ENCODE measurements around the gene ANKIB1.

DNA sequence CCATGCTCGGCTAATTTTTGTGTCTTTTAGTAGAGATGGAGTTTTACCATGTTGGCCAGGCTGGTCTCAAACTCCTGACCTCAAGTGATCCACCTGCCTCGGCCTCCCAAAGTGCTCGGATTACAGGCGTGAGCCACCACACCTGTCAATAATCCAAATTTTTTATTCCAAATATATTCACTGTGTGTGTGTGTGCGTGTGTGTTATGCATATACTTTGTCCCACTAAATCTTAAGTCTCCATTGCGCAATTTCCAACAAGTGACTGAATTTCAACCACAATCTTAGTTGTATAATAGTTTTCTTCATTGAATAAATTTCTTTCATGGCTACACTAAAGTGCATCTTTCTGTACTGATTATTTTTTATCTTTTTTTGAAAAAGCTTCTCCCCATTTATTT, 2.8 kb upstream of the ANKIB1 start:
- TF ChIP-seq SUZ12 (IDR thresholded peaks at IDR 0.05; ENCODE audit: extremely low read depth, insufficient read depth, insufficient read length) (no peak), ZNF274 (IDR thresholded peaks at IDR 0.05; ENCODE audit: low read depth, low read length) (no peak)

All from NT2/D1 (cell line).